HEK293T (cell line): ENCODE results near the gene PTGES3.

Experiments used
- ARNT ChIP-seq: fragments of 450-650 bp; IDR thresholded peaks from 2 replicates; pipeline ENCODE4 v1.6.1; 2017; ENCODE audit warnings: mild to moderate bottlenecking
- BHLHE40 ChIP-seq: fragments of 450-650 bp; IDR thresholded peaks from 2 replicates; pipeline ENCODE4 v1.6.1; 2016; ENCODE audit warnings: mild to moderate bottlenecking, moderate library complexity, borderline replicate concordance
- CTBP1 ChIP-seq: fragments of 450-650 bp; IDR thresholded peaks from 2 replicates; pipeline ENCODE4 v1.6.1; 2016; ENCODE audit warnings: borderline replicate concordance
- ELF4 ChIP-seq: fragments of 450-650 bp; IDR thresholded peaks from 2 replicates; pipeline ENCODE4 v1.6.1; 2017; ENCODE audit warnings: antibody characterized with exemption
- FOXA1 ChIP-seq: fragments of 450-650 bp; IDR thresholded peaks from 2 replicates; pipeline ENCODE4 v1.6.1; 2016; ENCODE audit warnings: mild to moderate bottlenecking
- FOXM1 ChIP-seq: fragments of 450-650 bp; IDR thresholded peaks from 2 replicates; pipeline ENCODE4 v1.6.1; 2017; ENCODE audit warnings: mild to moderate bottlenecking, borderline replicate concordance
- L3MBTL2 ChIP-seq: fragments of 450-650 bp; conservative IDR thresholded peaks from 2 replicates; pipeline ENCODE4 v1.6.1; 2016; ENCODE audit warnings: mild to moderate bottlenecking
- LEF1 ChIP-seq: fragments of 450-650 bp; IDR thresholded peaks from 2 replicates; pipeline ENCODE4 v1.6.1; 2017; ENCODE audit warnings: mild to moderate bottlenecking, borderline replicate concordance
- SP1 ChIP-seq: fragments of 450-650 bp; IDR thresholded peaks from 2 replicates; pipeline ENCODE4 v1.6.1; 2017
- TARDBP ChIP-seq: fragments of 450-650 bp; IDR thresholded peaks from 2 replicates; pipeline ENCODE4 v1.6.1; 2016
- ZNF384 ChIP-seq: fragments of 450-650 bp; IDR thresholded peaks from 2 replicates; pipeline ENCODE4 v1.6.1; 2016
- TF ChIP-seq, protein P1 (sequence below): fragments of 450-650 bp; IDR thresholded peaks from 2 replicates; pipeline ENCODE4 v1.6.1; 2016

DNA sequence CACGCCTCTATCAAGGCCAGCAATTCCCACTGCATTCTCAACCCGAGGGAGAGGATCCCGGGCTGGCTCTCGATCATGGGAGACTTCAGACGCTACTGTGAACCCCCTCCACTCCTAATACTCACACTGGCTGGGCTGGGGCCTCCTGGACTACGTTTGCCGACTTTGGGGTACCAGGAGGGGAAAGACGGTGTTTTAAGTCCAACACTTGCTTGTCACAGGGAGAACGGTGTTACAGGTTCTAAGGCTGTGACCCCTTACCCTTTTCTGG, 36.6 kb upstream of the PTGES3 start:
- TF ChIP-seq LEF1: no peak
- TF ChIP-seq ZNF384: no peak
- TF ChIP-seq SP1: no peak
- no peak for TF ChIP-seq FOXA1
- no peak for TF ChIP-seq TARDBP
- TF ChIP-seq FOXM1: no peak
- TF ChIP-seq ELF4: no peak
- TF ChIP-seq, protein P1, sequence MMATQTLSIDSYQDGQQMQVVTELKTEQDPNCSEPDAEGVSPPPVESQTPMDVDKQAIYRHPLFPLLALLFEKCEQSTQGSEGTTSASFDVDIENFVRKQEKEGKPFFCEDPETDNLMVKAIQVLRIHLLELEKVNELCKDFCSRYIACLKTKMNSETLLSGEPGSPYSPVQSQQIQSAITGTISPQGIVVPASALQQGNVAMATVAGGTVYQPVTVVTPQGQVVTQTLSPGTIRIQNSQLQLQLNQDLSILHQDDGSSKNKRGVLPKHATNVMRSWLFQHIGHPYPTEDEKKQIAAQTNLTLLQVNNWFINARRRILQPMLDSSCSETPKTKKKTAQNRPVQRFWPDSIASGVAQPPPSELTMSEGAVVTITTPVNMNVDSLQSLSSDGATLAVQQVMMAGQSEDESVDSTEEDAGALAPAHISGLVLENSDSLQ: no peak
- no peak for TF ChIP-seq L3MBTL2
- no peak for TF ChIP-seq CTBP1
- TF ChIP-seq ARNT: no peak
- TF ChIP-seq BHLHE40: no peak
